Epithelial cell of prostate (primary cell): ENCODE results near the gene RPL38.
A peak's percentile ranks its signal among the peaks of the same experiment; 100 is the strongest.
"Not testable (repeated sequence)": the region's sequence is repeated elsewhere in the genome, so short reads cannot be mapped to it uniquely, and the experiment has no call there.

Experiments
- DNase-seq: peaks from one replicate; pipeline ENCODE4 v3.0.0-alpha.2; 2011; ENCODE audit warnings: low read depth, low spot score
- H3K27ac ChIP-seq: fragments of 450-650 bp; 2 replicates; pipeline ENCODE4 v1.5.1; 2017; ENCODE audit warnings: mild to moderate bottlenecking

RPL38 gene

DNA sequence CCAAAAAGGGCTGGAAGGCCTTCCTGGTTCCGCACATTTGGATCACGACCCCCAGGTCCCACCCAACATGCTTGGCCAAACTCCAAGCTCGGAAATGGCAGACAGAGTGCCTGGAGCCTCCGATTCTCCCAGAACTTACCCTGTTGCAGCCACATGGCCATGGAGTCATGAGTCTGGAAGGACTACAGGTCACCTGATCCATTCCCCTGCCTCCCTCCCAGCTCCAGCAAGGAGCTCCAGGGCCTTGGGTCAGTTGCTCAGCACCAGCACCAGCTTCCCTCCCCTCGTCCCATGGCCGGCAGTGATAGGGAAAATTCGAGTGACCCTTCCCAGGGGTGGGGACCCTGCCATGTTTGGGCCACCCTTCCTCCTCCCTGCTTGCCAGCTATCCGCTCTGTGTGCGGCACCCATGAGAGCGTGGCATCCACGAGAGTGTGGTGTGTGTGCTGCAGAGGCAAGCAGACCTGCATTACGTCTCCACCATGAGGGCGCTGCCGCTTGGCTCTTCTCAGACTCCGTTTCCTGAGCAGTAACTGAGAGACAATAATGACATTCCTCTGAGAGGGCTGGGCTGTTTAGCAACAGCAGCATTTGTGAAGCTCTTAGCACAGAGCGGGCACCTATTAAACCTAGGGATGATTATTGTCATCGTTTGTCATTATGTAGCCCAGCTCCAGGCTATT, 21.3 kb upstream of the RPL38 start:
- no peak for DNase-seq
- no peak overlapping the region for H3K27ac ChIP-seq

DNA sequence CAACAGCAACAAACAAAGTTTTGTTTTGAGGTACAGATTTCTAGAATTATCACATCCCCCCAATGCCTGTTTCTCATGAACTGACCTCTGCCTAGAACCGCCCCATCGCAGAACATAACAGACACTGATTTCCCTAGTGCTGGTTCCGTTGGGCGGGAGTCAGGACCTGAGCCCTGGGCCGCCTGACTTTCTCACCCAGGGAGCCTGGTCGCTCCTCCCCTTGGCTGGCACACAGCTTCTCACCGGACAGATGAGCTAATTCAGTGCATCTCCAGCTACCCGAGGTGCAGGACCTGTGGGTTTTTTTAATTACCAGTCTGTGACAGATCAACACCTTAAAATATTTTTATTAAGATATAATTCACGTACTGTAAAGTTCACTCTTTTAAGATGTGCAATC, 20.1 kb upstream of the RPL38 start:
- H3K27ac ChIP-seq, result no peak overlapping the region
- DNase-seq, result no peak

DNA sequence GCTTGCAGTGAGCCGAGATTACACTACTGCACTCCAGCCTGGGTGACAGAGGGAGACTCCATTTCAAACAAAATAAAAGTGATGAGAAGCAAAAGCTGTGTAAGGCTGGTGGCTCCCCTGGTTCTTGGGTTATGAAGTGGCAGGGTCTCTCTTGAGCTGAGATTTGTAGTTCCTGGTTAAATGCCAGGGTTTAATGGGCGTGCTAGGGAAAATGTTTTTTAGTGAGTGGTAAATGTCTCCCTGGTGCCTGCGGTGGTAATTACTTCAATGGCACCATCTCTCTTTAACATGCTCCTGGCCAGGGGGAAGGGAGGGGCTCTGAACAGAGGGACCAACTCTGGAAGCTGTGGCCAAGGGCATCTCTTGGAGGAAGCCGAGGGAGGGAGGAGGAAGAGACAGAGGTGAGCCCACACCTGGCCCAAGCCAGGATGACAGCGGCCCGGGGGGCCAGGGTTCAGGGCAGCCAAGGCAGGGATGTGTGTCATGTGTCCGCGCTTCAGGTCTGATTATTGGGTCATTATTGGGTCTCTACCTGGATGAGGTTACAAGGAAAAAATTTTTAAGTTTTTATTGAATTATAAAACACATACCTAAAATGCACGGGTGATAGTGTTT, 17.8 kb upstream of the RPL38 start:
- no peak overlapping the region for H3K27ac ChIP-seq
- no peak for DNase-seq

DNA sequence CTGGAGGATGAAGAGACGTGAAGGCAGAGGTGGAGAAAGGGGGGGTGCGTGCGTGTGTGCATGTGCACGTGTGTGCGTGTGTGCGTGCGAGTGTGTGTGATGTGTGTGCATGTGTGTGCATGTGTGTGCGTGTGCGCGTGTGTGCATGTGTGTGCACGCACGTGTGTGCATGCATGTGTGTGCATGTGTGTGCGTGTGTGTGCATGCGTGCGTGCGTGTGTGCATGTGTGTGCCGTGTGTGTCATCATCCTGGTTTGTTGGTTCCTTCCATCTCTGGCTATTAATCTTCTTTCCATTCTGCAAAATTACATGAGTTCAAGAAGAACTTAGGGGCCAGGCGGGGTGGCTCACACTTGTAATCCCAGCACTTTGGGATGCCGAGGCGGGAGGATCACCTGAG, 17.0 kb upstream of the RPL38 start:
- DNase-seq, result no peak
- H3K27ac ChIP-seq, result no peak overlapping the region

DNA sequence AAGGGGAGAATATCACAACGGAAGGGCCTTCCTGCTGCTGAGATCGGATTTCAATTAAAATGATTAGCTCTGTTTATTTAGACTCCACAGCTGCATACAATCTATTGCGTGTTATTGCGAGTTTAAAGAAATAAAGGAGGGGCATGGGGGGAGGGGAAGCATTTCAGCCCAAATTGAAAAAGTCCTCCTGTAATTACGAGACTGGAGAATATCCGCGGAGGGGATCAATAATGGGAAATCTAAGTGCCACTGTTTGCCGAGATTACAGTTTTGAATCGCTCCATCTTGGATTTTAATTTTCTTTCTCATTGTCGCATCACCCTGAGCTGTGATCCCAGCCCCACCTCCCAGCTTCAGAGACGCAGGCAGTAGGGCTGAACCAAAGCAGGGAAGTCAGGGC, 15.7 kb upstream of the RPL38 start:
- no peak overlapping the region for H3K27ac ChIP-seq

DNA sequence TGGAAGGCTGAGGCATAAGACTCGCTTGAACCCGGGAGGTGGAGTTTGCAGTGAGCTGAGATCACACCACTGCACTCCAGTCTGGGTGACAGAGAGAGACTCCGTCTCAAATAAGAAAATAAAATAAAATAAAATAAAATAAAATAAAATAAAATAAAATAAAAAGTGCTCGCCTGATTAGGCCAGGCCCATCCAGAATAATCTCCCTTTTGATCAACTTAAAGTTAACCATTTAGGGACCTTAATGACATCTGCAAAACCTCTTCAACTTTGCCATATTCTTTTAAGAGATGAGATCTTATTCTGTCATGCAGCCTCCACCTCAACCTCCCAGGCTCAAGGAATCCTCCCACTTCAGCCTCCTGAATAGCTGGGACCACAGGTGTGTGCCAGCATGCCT, 14.8 kb upstream of the RPL38 start:
- not testable (repeated sequence) for DNase-seq, H3K27ac ChIP-seq

More for the DNA sequence above, 15.7 kb upstream of the RPL38 start:
- no peak for DNase-seq

DNA sequence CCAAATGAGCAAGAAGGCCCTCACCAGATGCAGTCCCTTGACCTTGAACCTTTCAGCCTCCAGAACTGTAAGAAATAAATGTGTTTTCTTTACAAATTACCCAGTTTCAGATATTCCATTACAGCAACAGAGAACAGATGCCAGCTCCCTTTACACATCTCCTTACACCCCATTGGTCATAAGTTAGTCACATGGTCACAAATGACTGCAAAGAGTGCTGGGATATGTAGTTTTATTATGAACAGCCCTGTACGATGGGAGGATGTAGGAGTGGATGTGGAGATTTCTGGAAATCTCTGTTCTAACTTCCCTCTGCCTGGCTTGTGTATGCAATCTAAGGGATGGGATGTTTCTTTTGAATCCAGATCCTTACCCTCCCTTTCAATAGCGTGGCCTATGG, 13.3 kb upstream of the RPL38 start:
- no peak for DNase-seq

DNA sequence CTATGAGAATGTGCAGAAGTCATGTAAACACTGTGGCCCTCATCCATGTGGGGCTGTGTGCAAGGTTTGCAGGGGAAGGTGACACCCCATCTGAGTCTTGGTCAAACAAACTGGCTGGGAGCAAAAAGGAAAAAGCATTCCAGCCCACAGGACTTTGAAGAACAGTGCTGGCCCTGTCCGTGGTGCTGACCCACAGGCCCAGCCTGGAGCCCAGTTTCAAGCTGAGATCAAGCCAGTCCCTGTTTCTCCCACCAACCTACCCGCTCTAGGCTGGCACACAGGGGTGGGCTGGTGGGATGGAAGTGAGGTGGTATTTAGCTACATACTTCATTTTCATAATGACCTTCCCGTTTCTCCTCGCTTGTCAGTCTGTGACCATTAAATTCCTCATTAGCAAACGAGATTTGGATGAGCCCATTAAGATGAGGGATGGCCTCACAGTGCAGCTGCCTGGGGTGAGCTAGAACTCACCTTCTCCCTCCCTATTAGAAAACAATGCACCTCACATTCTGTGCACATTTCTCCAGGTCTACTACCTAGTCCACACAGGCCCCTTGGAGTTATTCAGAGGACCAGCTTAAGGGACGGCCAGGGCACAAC, 12.6 kb upstream of the RPL38 start:
- DNase-seq, result no peak
- no peak overlapping the region for H3K27ac ChIP-seq

More for the DNA sequence above, 13.3 kb upstream of the RPL38 start:
- no peak overlapping the region for H3K27ac ChIP-seq

DNA sequence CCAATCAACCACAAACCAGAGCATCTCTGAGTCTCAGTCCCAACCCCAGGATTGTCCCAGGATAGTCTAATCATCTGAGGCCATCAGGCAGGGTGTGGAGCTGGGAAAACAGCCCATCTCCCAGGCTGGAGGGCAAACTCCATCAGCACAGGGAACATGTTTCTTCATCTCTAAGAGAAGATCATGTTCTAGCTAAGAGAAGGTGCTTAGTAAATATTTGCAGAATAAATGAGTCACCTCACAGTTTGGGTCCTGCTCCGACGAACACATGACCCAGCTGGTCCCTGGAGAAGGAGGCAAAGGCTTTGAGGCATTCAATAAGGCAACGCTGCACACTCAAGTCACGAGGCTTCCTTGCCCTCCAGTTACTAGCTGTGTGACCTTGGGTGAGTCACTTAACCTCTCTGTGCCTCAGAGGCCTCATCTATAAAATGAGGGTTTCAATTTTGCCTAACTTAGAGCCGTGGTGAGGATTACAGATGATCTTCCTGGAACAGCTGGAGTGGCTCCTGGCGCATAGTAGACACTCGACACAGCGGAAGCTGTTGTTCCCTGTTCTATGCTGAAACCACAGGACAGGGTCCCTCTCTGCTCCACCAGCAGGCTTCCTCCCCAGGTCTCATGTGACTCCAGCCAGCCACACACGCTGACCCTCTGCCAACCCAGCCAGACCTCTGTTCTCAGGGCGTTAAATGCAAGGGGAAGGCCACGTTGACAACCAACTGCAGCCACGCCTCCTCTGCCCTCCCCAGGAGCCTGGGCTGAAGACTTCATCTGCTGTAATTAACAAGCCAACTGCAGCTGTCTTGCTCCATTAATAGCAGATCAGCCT, 10.3 kb upstream of the RPL38 start:
- peak; percentile 50 for DNase-seq
- H3K27ac ChIP-seq, result no peak overlapping the region

DNA sequence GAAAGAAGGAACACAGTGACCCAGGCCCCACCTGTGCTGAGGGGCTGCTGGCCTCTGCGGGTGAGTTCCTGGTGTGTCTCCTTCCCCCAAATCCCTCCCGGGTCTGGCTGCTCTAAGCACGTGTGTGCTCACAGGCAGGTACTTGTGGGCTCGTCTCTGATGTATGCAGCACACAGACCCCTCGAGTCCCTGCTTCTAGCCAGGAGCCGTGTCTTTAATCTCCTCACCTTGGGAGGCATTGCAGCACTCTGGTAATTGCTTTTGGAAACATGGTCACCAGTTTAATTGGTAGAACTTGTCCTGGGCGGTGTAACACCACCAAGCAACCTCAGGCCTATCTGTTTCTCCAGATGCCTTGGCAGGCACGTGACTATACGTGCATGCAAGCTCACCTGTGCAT, 8.8 kb upstream of the RPL38 start:
- H3K27ac ChIP-seq, result no peak overlapping the region
- no peak for DNase-seq

DNA sequence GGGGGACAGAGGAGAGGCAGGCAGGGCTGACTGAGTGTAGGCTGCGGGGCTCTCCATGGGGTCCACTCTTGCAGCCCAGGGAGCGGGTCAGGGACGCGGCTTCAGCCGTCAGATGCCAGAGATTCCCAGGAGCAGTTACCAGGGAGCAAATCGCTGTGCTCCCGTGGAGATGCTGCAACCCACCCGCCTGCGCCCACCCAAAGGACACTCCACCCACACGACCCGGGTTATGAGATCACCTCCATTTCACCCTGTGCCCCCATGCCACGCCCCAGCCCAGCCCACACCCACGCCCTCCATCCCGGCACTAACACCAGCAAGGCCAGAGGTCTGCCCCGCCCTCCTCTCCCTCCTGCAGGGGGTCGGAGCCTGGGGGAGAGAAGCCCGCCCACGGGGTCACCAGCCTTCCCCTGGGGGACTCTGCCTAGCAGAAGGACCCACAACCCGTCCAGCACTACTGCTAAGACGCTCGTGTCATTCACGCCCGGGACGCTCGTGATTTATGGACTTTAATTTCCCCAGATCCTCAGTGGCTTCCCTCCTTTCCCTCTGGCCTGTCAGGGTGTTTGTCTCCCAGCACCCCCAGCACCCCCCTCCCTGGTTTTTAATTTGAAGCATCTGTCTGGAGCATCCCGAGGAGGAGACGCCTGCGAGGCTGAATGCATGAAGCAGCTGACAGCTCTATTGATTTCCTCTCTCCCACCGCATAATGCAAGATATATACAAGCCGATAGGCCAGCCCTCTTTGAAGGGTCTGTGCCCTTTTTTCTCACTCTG, 6.7 kb upstream of the RPL38 start:
- no peak overlapping the region for H3K27ac ChIP-seq
- no peak for DNase-seq

DNA sequence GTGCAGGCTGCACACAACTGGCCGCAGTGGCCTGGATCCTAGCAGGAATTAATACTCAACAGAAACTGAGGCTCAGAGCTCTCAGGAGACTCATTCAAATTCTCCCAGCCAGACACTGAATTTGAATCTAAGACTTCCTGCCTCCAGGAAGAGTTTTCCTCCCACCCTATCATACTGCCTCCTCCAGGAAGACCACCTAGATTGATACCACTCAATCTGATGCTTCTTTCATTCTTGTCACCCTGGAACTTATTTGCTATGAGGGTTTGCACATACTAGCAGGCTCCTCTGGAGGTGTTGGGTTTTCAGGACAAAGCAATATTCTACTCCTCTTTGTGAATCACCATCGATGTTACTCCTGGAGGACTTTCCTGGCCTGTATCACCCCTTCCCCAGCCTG, 5.7 kb upstream of the RPL38 start:
- no peak for DNase-seq
- H3K27ac ChIP-seq, result no peak overlapping the region

DNA sequence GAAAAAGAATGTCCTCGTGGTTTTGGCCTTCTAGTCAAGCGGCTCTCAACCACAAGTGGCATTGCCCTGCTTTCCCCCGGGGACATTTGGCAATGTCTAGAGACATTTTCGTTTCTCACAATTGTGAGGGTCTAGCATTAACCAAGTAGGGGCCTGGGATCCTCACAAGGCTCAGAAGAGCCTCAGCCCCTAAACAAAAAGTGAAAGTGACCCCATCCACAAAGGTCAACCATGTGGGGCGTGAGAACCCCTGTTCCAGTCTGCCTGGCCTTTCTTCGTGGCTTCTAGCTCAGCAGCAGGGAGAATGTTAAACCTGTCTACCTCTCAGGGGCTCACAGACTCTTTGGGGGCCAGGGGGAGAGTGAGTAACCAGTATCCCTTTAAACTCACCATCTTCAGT, 4.8 kb upstream of the RPL38 start:
- H3K27ac ChIP-seq, result no peak overlapping the region

DNA sequence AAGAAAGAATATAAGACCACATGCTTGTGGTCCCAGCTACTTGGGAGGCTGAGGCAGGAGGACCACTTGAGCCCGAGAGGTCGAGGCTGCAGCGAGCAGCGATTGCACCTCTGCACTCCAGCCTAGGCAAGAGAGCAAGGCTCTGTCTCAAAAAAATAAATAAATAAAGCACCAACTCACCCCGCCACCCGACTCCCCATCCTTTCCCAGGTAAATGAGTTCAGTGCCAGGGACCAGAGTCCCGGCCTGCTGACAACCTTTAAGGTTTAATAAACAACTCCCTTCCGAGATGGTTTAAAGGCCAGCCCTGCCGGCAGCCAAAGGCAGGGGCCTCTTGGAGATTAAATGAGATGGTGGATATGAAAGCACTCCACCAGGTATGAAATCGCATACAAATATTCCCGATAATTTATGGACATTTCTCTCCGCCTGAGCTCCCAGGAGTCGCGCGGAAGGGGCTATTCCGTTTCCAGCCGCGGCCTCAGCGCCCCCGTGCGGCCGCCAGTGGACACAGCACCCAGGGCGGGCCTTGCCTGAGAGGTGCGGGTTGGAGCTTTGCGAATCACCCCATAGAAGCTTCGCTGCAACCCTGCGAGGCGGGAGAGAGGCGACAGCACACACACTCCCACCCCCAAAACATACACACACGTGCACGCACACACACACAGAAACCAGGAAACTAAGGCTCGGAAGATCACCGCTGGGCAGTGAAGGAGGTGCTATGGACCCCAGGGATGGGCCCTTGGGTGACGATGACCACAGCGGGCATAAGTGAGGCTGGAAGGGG, 4.0 kb upstream of the RPL38 start:
- H3K27ac ChIP-seq, result no peak overlapping the region
- DNase-seq, result no peak

More for the DNA sequence above, 4.8 kb upstream of the RPL38 start:
- DNase-seq, result no peak

DNA sequence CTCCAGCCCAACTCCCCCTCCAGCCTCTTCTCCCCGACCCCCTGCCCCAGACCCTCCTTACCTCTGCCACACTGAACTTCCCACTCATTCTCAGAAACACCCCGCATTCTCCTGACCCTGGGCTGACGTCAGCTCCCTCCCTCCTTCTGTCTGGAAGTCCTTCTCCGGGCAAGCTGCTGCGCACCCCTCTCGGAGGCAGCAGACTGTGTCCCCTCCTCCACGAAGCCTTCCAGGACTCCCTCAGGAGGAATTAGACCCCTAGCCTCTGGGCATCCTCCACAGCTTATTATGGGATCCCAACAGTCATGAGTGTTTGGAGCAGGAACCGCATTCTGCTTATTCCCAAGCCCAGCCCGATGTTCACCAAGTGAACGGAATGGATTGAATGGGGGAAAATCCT, 3.4 kb upstream of the RPL38 start:
- H3K27ac ChIP-seq, result no peak overlapping the region
- DNase-seq, result no peak

DNA sequence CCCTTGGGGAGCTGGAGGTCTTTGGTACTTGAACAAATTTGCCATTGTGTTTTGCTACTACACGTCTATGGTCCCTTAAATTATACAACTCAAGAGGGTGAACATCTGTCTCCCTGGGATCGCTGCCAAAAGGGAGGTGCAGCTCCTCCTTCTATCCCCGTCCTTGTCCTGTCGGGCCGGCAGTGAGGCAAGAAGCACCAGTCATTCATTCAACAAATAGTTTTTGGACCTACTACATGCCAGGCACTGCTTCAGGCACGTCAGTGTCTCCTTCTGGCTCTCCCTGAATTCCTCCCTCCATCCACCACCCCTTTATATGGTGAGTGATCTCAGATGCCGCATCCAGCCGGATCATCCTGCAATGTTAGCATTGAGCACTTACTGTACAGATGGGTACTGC, 2.2 kb upstream of the RPL38 start:
- DNase-seq, result no peak
- no peak overlapping the region for H3K27ac ChIP-seq

DNA sequence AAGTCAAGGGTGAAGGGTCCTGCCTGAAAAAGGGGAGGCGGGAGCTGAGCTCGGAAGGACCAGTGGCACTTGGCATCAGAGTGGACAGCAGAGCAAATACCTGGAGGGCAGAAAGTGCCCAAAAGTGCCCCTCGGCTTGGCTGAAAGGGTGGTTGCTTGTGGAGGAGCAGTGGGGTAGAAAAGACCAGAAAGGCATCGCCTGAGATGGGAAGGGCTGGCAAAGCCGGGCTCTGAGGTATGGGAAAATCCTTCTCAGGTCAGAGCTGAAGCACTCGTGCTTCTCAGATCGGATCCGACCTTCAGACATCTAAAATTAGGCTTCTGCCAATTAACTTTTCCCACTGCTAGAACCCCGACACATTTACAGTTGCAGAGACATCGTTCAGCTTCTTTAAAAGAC, 1.5 kb upstream of the RPL38 start:
- no peak overlapping the region for H3K27ac ChIP-seq
- no peak for DNase-seq

DNA sequence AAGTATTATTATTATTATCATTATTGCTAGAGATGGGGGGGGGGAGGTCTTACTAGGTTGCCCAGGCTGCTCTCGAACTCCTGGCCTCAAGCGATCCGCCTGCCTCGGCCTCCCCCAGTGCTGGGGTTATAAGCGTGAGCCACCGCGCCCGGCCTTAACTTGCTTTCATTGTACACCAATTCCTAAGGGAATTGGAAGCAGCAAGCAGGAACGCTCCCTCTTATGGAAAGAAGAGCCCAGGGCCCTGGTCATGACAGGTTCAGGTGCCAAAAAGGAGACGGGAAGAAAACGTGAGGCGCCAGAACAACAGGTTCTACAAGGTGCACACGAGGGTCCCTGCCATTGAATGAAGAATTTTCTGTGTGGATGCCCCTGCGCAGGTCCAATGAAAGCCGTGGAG, 540 bp upstream of the RPL38 start:
- H3K27ac ChIP-seq, result no peak overlapping the region
- no peak for DNase-seq

DNA sequence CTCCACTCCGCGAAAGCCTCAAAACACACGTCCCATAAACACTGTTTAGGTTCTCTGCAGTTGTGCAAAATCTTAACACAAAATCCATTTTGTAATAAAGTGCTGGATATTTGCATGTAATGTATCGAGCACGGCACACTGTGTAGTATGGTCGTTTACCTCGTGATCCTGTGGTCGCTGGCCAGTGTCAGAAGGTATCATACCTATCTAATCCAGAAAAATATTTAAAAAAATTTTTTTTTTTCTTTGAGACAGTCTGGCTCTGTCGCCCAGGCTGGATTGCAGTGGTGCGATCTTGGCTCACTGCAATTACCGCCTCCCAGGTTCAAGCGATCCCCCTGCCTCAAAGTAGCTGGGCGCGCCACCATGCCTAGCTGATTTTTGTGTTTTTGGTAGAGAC, 996 bp downstream of the RPL38 start:
- peak overlapping the region; percentile 83 for H3K27ac ChIP-seq
- DNase-seq, result no peak

DNA sequence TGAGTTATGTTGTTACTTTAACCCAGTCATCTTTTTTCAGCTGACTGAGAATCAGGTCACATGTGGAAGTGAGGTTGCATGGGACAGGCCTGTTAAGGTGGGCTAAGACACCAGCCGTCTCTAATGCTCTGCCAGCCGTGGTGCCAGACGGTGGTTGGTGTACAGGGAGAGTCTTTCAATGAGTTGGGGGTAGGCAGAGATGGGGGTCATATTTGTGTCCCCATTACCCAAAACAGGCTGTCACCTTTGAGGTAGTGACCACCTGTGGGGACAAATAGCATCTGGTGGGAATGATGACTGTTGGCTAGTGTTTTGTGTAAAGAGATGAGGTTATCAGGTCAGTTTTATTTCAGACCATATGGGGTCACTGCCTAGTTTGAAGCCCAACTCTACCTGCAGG, 1.8 kb downstream of the RPL38 start:
- H3K27ac ChIP-seq, result peak overlapping the region; percentile 83
- DNase-seq, result no peak
